ENCODE measurements around the gene OR10H4.
"Not testable (repeated sequence)": the region's sequence is repeated elsewhere in the genome, so short reads cannot be mapped to it uniquely, and the experiment has no call there.

OR10H4 gene, protein sequence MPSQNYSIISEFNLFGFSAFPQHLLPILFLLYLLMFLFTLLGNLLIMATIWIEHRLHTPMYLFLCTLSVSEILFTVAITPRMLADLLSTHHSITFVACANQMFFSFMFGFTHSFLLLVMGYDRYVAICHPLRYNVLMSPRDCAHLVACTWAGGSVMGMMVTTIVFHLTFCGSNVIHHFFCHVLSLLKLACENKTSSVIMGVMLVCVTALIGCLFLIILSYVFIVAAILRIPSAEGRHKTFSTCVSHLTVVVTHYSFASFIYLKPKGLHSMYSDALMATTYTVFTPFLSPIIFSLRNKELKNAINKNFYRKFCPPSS

DNA sequence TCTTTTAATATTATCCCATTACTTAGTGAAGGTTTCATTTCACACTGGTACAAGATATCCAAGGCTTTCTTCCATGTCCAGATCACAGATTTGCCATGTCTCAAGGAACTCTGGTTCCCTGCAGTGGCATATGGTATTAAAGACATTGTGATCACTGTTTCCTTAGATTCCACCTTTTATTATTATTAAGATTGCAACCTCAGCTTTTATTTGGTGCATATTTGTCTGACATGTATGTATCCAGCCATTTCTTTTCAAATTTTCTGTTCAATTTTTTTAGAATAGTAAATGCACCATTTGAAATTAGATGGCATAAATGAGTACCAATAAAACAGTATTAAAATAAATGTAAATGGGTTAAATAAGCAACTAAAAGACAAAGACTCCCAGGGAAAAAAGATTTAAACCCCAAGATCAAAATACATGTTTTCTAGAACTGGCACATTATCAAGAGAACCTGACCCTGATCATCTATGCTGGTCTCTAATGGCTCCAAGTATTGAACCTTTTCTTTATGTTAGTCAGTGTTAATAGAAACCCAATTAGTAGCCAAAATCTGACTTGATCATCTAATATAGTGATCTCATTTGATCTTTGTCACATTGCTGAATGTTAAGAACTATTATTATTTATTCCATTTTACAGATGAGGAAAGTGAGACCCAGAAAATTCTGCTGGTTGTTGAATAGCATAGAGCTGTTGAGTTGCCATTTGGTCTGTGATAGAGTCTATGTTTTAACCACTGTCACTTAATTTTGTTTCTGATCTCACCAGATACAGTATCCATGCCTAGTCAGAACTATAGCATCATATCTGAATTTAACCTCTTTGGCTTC, at the start of gene OR10H4:
OR10H4 (plus strand) TSS at position 786 of the 836 bp plus-strand sequence; CDS start at position 786, 0 bp downstream.
- no peak for FAIRE-seq

DNA sequence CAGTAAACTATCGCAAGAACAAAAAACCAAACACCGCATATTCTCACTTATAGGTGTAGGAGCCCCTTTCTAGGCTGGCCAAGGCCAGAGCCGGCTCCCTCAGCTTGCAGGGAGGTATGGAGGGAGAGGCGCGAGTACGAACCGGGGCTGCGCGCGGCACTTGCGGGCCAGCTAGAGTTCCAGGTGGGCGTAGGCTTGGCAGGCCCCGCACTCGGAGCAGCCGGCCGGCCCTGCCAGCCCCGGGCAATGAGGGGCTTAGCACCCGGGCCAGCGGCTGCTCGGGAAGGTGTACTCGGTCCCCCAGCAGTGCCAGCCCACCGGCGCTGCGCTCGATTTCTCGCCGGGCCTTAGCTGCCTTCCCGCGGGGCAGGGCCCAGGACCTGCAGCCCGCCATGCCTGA, 49.2 kb upstream of the OR10H4 start:
- not testable (repeated sequence) for FAIRE-seq

DNA sequence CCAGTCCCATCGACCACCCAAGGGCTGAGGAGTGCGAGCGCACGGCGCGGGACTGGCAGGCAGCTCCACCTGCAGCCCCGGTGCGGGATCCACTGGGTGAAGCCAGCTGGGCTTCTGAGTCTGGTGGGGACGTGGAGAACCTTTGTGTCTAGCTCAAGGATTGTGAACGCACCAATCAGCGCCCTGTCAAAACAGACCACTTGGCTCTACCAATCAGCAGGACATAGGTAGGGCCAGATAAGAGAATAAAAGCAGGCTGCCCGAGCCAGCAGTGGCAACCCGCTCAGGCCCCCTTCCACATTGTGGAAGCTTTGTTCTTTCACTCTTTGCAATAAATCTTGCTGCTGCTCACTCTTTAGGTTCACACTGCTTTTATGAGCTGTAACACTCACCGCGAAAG, 48.8 kb upstream of the OR10H4 start:
- FAIRE-seq, result not testable (repeated sequence)

DNA sequence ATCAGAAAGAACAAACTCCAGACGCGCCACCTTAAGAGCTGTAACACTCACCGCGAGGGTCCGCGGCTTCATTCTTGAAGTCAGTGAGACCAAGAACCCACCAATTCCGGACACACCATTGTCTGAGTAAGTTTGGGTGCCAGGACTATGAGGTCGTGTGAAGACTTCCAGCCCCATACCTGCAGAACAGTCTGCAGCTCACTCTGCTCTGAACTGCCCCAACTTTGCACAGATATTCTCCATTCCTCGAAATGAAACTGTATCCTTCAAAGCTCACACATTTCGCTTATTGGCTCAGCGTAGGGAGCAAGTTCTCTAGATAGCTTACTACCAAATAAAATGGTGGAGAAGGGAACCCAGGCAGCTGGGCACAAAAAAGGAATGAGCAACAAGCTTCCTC, 48.3 kb upstream of the OR10H4 start:
- FAIRE-seq, result no peak

DNA sequence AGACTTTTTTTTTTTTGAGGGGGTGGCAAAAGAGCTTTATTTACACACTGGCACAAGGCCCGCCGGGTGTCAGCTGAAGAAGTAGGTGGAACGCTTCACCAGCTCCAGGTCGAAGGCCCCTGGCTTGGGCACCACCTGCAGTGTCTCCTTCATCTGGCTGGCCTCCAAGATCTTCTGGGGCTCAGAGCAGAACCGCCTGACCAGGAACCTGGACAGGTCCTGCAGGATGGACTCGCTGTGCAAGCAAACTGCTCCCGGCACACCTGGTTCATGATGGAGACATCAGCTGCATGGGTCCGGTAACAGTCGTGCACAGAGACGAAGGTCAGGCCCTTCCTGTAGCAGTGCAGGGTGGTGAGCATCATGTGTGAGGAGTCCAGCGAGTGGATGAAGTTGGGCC, 46.6 kb upstream of the OR10H4 start:
- no peak for FAIRE-seq

DNA sequence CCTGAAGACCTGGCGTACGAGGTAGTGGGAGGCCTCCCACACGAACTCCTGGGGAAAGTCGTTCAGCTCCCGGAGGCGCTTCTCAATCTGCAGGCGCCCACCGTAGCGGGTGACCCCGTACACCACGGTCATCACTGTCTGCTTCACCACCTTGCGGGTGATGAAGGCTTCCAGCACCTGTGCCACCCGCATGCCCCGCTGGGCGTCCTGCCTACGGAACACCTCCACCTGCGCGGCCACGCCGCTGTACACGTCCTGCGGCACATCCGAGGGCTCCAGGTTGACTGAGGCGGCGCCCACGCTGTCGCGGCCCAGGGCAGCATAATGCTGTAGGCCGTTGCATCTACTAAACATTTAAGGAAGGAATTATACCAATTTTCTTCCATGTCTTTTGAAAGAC, 45.9 kb upstream of the OR10H4 start:
- not testable (repeated sequence) for FAIRE-seq

DNA sequence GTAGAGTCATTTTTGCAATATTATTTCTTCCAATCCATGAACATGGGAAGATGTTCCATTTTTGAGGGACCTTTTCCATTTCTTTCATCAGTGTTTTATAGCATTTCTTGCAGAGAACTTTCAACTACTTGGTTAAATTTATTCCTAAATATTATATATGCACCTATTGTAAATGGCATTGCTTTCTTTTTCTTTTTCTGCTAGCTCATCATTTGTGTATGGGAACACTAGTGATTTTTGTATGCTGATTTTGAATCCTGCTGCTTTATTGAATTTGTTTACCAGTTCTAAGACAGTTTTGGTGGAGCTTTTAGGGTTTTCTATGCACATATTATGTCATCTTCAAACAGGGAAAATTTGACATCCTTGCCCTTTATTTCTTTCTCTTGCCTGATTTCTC, 43.8 kb upstream of the OR10H4 start:
- FAIRE-seq, result no peak

DNA sequence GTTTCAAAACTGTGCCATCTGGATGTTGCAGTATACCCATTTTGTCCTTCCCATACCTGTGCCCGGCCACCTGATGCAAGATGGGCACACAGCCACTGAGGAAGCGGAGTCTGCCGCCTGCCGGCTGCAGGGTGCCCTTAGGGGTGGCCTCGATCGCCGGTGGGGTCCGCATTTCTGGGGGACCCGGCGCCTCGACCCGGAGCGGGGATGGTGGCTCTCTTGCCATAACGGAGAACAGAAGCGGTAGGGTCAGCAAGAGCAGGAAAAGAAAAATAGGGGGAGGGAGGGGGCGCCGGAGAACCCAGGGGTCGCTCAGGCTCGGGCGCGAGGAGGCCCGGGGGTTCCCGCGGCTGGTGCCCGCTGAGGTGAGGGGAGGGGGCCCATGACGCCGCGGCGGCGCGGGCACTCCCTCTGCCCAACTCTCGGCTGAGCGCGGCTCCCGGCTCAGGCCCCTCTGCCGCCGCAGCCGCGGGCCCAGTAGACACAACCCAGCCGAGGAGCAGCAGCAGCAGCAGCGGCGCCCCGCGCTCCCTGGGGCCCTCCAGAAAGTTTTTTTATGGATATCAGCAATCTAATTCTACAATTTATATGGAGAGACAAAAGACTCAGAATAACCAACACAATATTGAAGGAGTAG, 37.1 kb upstream of the OR10H4 start:
- FAIRE-seq, result no peak

DNA sequence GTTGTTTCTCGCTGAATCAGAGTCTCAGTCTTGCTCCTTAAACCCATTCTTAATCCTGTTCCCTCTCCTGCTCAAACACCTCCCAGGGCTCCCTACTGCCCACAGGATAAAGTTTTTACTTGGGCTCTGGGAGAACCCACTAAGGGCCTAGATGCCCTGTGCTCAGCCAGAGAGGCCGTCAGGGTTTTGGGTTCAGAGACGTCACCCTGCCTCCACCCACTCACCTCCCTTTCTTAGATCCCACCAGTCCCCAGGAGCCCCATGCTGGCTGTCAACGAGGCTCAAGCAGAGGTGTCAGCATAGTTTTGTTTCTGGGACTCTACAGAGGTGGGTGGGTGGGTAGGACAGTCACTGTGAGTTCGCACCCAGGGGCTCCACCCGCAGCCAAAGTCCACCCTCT, 35.4 kb upstream of the OR10H4 start:
- no peak for FAIRE-seq

DNA sequence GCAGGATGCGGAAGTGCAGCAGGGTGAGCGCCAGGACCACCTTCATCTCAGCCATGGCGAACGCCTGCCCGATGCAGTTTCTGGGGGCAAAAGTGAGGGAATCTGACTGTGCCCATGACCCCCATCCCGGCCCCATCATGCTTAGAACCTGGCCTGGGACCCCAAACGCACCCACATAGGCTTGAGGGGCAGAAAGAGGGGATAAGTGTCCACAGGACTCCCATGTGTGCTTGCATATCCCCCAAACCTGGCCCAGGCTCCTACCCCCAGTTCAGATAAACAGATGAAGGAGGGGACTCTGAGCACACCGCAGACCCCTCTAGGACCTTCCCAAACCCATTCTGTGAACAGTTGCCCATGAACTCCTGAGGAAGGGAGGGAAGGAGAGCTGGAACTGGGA, 35.0 kb upstream of the OR10H4 start:
- FAIRE-seq, result no peak

DNA sequence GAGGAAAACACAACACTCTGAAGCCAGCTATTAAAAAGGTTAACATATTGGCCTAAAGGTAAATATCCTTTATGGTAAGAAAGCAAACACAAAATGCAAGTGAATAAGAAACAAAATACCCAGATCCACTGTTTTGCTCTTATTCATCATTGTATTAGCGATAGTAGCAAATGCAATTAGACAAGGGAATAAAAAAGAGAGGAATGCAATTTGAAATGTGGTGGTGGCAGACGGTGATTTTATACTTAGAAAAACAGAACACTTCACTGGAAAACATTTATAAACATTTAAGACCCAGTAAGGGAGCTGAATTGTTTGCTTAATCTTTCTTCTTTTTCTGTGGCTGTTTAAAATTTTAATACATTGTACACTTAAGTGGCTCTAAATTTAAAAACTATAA, 33.7 kb upstream of the OR10H4 start:
- no peak for FAIRE-seq

DNA sequence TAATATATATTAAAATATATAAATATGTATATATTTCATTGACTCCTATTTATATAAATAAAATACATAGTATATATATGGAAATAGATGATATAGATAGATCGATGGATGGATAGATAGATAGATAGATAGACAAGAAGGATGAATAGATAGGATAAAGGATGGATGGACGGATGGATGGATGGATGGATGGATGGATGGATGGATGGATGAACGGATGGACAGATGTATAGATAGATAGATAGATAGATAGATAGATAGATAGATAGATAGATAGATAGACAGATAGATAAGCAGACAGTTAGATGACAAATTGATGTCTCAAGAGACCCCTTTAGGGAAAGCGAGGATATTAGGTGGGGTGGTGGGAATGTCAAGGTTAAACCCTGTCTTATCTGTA, 29.6 kb upstream of the OR10H4 start:
- no peak for FAIRE-seq

DNA sequence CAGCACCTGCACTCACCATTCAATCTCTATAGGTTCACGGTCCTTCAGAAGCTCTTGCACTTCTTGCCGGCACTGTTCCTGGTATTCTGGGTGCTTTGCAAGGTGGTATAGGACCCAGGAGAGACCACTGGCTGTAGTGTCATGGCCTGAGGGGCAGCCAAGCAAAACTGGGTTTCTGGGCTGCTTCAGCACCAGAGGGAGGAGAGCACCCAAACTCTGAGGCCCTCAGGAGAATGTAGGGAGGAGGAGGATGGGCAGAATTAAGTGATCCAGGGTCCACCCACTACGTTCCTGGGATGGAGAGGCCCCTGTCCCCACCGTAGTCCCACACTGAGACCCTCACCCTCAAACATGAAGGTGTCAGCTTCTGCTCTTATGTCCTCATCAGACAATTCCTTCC, 26.8 kb upstream of the OR10H4 start:
- no peak for FAIRE-seq

DNA sequence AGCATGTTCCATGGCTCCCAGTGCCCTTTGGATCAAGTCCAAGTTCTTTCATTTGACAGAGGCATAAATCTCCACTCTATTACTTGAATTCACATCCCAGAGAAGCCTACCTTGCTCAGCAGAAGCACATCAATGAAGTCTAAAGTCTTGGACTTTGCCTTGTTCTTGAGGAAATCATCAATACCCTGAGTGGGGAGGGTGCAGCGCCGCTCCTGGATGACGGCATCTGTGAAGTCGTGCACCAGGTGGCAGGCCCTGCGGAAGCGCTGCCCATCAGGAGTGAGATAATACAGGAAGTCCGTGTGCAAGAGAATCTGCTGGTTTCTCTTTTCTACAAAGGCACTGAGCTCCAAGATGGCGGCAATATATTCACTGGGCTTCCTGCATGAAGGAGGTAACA, 25.1 kb upstream of the OR10H4 start:
- FAIRE-seq, result no peak

DNA sequence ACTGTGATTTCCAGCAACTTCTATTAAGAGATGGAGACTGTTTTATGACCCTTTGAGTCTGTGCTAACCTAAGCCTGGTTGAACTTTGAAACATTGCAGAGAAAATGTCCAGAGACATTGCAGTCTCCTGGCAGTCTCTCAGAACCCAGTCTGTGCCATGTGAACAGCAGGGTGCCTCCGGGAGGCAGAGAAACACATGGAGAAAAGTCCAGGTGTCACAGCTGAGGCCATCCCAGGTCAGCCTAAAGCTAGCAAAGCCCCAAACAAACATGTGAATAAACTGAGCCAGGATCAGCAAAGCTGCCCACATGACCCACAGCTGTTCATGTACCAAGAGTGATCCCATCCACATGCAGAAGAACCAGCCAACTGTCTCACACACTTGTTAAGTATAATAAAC, 22.3 kb upstream of the OR10H4 start:
- no peak for FAIRE-seq

DNA sequence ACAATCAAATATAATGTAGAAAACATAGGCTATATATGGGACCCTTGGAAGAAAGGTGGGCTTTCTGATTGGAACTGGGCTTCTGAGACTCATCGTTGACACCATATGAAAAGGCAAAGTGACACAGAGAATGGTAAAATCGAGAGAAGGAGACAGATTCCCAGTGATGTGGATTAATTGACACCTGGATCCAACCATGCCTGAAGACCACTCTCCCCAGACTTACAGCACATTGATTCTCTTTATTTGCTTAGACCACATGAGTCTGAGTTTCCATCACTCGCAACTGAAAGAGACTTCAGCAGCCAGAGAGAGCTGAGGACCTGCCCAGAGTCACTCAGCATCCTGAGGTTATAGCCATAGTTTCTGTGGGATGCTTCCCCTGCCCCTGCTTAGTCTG, 20.5 kb upstream of the OR10H4 start:
- no peak for FAIRE-seq

DNA sequence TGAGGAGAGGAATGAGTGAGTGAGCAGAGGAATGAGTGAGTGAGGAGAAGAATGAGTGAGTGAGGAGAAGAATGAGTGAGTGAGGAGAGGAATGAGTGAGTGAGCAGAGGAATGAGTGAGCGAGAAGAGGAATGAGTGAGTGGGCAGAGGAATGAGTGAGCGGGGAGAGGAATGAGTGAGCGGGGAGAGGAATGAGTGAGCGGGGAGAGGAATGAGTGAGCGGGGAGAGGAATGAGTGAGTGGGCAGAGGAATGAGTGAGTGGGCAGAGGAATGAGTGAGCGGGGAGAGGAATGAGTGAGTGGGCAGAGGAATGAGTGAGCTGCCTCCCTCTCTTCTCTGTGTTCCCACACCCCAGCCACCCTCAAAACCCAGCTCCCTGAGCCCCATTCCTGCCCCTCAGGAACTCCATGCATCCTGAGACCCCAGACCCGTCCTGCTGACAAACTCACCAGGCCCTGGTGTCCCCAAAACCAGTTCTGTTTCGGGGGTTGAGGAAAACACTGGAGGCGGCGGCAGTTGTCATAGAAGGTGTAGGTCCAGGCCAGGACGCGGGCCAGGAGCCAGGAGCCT, 15.0 kb upstream of the OR10H4 start:
- FAIRE-seq, result not testable (repeated sequence)

DNA sequence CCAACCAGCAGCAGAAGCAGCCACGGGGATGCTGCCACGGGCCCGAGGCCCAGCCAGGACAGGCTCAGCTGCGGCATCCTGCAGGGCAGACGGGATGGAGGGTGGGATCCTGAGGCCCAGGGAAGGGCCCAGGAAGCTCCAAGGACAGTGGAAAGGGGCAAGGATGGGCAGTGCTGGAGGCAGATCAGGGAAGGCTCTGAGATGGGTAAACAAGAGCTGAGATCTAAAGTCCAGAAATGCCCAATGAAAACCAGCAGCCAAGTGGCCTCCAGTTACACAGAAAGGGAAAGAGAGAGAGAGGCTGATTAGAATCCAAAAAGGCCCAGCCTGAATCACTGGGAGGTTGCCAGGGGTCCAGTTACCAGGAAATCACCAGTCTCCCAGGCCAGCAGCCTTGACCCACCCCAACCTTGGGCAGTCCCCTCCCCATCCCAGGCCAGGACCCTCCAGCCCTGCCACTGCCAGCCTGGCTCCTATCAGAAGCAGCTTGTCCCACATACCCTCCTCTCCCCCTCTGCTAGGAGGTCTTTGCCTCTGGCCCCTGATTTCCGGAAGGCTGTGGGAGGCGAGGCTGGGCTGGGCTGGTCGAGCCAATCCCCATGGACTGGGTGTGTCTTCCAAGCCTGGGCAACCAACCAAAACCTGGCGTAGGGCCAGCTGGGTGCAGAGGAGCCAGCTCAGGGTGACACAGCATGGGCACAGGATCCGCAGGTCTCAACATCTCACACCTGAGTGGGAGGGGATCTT, 14.3 kb upstream of the OR10H4 start, which contains the start of gene CYP4F11:
CYP4F11 (minus strand) TSS at position 198 of the 747 bp plus-strand sequence; CDS start at position 77, 121 bp downstream.
- no peak for FAIRE-seq

DNA sequence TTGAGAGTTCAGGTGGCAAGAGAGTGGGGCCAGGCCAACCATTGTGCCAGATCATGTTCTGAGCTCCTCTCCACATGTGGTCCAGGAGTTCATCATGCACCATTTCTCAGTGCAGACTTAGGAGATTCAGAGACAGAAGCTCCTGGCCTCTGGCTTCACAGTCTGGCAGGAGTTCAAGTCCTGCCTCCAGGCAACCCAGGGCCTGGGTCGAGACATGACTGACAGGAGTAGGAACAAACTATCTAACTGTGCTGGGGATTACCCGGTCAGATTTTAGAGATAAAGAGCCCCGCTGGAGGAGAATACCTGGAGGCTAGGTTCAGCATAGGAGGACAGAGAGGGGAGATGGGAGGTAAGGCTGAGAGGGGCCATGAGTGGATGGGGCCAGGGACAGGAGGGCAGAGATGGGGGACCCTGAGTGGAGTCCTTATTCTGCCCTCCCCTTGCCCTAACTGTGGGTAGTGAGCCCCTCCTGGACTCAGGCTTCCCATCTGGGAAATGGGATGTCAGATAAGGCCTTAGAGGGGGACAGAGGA, 13.6 kb upstream of the OR10H4 start:
- FAIRE-seq, result no peak

DNA sequence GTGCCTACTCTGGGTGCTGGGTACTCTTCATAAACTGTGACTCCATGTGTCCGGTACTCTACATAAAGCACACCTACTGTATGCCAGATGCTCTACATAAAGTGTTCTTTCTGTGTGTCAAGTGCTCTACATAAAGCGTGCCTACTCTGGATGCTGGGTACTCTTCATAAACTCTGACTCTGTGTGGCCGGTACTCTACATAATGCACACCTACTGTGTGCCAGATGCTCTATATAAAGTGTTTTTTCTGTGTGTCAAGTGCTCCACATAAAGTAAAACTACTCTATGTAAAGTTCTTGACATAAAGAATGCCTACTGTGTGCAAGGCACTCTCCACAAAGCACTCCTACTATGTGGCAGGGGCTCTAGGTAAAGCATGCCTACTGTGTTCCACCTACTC, 12.6 kb upstream of the OR10H4 start:
- FAIRE-seq, result no peak

DNA sequence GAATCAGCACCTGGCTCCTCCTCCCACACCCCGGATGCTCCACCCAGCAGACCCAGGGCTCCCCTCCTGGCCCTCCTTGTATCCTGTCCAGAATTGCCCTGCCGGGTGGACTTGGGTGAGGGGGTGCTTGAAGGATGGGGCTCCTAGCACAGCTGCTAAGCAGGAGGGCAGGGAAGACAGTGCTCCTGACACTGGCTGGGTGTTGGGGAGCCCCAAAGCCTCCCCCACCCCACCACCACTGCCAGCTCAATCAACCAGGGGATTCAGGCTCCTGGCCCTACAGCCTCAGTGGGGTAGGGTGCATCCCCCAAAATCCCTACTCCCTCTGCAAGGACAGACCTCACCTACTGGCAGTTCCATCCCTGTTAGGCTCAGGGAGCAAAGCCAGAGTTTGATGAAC, 11.9 kb upstream of the OR10H4 start:
- FAIRE-seq, result no peak

DNA sequence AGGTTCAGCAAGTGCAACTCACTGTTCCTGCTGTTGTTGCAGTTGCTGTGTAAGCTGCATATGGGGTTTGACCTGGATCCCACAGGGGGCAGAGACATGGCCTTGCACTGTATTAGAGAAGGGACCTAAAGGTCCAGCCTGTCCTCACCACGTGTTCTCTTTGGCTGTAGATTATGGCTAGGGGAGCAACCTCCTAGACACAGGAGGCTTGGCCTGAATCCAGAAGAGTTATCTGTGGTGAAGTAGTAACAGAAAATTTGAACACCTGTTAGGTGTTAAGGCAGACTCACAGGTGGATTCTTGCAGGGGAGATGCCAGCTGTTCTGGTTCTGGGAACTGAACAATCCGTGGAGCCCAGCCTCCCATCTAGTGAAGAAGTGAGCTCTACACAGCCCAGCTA, 11.0 kb upstream of the OR10H4 start:
- FAIRE-seq, result no peak
